Measurements from ENCODE around the gene ANKRD44. TPM values are rescaled to one million over a fixed set of nuclear protein-coding genes. Genes with fewer than 3 reads are reported as not detected.

ANKRD44 gene
- total and polyA plus RNA-seq, 8 donors, result 23.2 to 52.6 (median 29.8) TPM

DNA sequence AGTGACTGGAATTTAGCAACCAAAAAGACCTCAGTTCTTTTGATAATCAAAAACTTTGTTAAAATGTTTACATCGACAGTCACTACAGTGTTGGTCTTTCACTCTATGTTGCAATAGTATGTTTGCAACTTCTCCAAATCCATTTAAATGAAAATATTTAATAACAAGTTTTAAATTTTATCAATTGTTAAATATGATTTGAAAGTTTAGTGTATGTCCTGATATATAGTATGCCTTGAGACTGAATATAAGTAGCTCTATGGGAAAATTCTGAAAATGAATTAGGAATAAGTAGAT lies 109.9 kb downstream of the ANKRD44 start:
- no peak for DNase-seq
- H3K4me1 ChIP-seq, result peaks cover 23 to 81% of the 10 kb centered on the region in 2 donors
- H3K4me3 ChIP-seq, result no peak overlapping the region
- no peaks in the 10 kb centered on the region for H3K9me3 ChIP-seq
- H3K27me3 ChIP-seq, result no peaks in the 10 kb centered on the region
- TF ChIP-seq, protein P1, sequence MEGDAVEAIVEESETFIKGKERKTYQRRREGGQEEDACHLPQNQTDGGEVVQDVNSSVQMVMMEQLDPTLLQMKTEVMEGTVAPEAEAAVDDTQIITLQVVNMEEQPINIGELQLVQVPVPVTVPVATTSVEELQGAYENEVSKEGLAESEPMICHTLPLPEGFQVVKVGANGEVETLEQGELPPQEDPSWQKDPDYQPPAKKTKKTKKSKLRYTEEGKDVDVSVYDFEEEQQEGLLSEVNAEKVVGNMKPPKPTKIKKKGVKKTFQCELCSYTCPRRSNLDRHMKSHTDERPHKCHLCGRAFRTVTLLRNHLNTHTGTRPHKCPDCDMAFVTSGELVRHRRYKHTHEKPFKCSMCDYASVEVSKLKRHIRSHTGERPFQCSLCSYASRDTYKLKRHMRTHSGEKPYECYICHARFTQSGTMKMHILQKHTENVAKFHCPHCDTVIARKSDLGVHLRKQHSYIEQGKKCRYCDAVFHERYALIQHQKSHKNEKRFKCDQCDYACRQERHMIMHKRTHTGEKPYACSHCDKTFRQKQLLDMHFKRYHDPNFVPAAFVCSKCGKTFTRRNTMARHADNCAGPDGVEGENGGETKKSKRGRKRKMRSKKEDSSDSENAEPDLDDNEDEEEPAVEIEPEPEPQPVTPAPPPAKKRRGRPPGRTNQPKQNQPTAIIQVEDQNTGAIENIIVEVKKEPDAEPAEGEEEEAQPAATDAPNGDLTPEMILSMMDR (IDR thresholded peaks at IDR 0.05), result no peak
- no peak for ATAC-seq
- no peaks in the 10 kb centered on the region for H3K36me3 ChIP-seq
- intact Hi-C loops (cut with DNase I), result no loop called here
- peak overlapping the region in 1 of 2 donors; percentile 77 for H3K27ac ChIP-seq

DNA sequence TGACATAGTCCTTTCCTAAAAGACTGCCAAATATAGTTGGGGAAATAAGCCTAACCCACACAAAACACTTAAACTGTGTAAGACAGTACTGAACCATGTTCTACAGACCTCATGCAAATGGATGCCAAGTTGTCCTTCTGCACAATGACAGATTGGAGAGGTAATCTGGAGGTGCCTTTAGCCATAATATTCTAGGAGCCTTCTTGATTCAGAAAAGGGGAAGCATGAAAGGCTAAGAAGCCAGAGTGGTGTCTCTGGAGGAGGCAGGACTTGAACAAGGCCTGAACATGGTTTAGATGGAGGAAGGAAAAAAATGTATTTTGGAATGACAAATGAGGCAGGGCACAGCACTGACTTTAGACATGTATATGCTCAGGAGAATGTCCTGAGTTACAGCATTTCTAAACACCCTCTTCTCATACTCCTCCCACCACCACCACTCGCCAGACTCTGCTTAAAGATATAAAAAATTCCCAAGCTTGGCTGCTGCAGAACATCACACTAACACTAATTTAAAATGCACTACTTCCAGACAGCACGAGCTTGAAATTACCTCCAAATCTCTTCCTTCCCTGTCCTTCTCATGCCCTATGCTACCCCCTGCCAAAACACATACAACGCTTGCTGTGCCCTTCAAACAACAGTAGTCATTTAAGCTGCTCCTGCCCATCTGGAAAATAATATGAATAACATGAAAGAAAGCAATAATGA lies 110.4 kb downstream of the ANKRD44 start:
- peak; percentile 16 for ATAC-seq

DNA sequence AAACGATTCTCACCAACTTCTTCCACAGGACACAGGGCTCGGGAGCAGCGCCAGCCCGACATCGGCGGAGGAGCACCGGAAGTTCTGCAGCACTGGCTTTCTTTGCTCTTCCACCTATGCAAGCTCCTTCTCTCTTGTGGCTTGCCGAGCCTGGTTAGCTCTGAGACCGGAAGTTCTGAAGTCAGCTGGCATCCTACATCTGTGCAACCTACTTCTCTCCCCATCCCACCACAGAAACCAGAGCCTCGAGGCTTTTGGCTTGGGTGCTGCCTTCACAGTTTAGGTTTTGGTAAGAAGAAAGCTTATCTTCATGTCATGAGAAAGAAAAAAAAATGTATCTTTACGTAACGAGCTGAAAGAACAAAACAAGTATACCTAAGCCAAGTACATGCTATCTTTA lies 111.7 kb downstream of the ANKRD44 start:
- H3K36me3 ChIP-seq, result no peaks in the 10 kb centered on the region
- H3K27ac ChIP-seq, result peak overlapping the region in 1 of 2 donors; percentile 77
- TF ChIP-seq, protein P1 (IDR thresholded peaks at IDR 0.05), result no peak
- ATAC-seq (peak; percentile 57), DNase-seq (peak in 2 of 4 donors; percentile 65 to 85)
- intact Hi-C loops (cut with DNase I), result loop anchor here in 1 of 2 donors (10.0 kb wide), 1 partner anchor 106 kb away; no protein-coding TSS in a partner anchor
- peaks cover 17 to 73% of the 10 kb centered on the region in 2 donors for H3K4me1 ChIP-seq
- no peaks in the 10 kb centered on the region for H3K27me3 ChIP-seq
- no peaks in the 10 kb centered on the region for H3K9me3 ChIP-seq
- peak overlapping the region in 1 of 2 donors; percentile 10 for H3K4me3 ChIP-seq

More for the DNA sequence above, 110.4 kb downstream of the ANKRD44 start:
- peak overlapping the region in 1 of 2 donors; percentile 77 for H3K27ac ChIP-seq
- TF ChIP-seq, protein P1 (IDR thresholded peaks at IDR 0.05), result no peak
- peaks cover 28 to 81% of the 10 kb centered on the region in 2 donors for H3K4me1 ChIP-seq
- H3K27me3 ChIP-seq, result no peaks in the 10 kb centered on the region
- H3K36me3 ChIP-seq, result no peaks in the 10 kb centered on the region
- intact Hi-C loops (cut with DNase I), result no loop called here
- H3K4me3 ChIP-seq, result no peak overlapping the region
- no peaks in the 10 kb centered on the region for H3K9me3 ChIP-seq
- no peak for DNase-seq

DNA sequence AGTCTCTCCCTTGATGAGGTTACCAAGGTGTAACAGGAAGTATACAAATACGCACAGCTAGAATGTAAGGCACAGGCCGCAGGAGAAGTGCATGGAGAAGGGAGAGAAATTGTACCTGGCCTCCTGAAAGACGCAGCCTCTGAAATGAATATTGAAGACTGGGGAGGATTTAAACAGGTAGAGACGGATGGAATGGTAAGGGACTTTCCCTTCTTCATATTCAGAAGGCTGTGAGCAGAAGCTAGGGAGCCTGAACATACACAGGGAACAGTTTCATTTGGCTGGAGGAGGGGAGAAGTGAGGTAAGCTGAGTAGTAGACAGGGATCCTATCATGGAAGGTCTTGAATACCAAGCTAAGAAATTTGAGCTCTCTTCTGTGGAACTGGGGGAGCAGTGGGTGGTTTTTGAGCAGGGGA lies 112.7 kb downstream of the ANKRD44 start:
- Histone ChIP-seq H3K4me3 (no peak overlapping the region), H3K4me1 (peaks cover 17 to 68% of the 10 kb centered on the region in 2 donors)
- ATAC-seq, result peak; percentile 60

More for the DNA sequence above, 112.7 kb downstream of the ANKRD44 start:
- no peak for DNase-seq
- intact Hi-C loops (cut with DNase I), result loop anchor here in 1 of 2 donors (10.0 kb wide), 1 partner anchor 107 kb away; no protein-coding TSS in a partner anchor
- Histone ChIP-seq H3K9me3 (no peaks in the 10 kb centered on the region), H3K27me3 (no peaks in the 10 kb centered on the region), H3K27ac (peak overlapping the region in 1 of 2 donors; percentile 77), H3K36me3 (no peaks in the 10 kb centered on the region)
- TF ChIP-seq, protein P1 (IDR thresholded peaks at IDR 0.05), result no peak

Data from left lung (tissue), 10 donors.